MCF 10A (cell line): ENCODE results near the gene ZAR1L. TPM values are rescaled to one million over a fixed set of nuclear protein-coding genes. Genes with fewer than 3 reads are reported as not detected.

ENCODE experiments used
- BruUV-seq: library from RNA; stranded (reverse); fragments of 400-500 nt; replicated peaks from 2 replicates; lab custom pipeline; 2021; lab: Mats Ljungman, UMichigan
- CTCF ChIA-PET: fragments of 300-600 bp; sonication (Branson Sonifier 250); formaldehyde crosslinking; extraction: SDS; loops from one replicate; lab custom pipeline; 2021; ENCODE audit warnings: antibody characterized with exemption, inconsistent platforms; lab: Yijun Ruan, JAX
- POLR2A ChIA-PET: fragments of 300-600, 350-650 bp; sonication (Branson Sonifier 250); formaldehyde crosslinking; extraction: SDS; loops from one replicate; lab custom pipeline; 2020; ENCODE audit warnings: antibody characterized with exemption, inconsistent platforms; lab: Yijun Ruan, JAX
- DNase-seq: peaks from one replicate; pipeline ENCODE4 v3.0.0-alpha.2; 2018; ENCODE audit not compliant: unreplicated experiment
- H3K27ac Mint-ChIP-seq: one replicate; pipeline ENCODE4 v1.8.0; 2022; ENCODE audit warnings: mild to moderate bottlenecking, low read depth, mixed read lengths; ENCODE audit not compliant: unreplicated experiment
- H3K27me3 Mint-ChIP-seq: one replicate; pipeline ENCODE4 v1.8.0; 2022; ENCODE audit warnings: mixed read lengths; ENCODE audit not compliant: insufficient read depth, unreplicated experiment
- H3K36me3 Mint-ChIP-seq: one replicate; pipeline ENCODE4 v1.8.0; 2022; ENCODE audit warnings: mild to moderate bottlenecking, moderate library complexity, mixed read lengths; ENCODE audit not compliant: insufficient read depth, unreplicated experiment
- H3K4me1 Mint-ChIP-seq: one replicate; pipeline ENCODE4 v1.8.0; 2022; ENCODE audit warnings: mixed read lengths; ENCODE audit not compliant: insufficient read depth, unreplicated experiment
- H3K4me3 Mint-ChIP-seq: one replicate; pipeline ENCODE4 v1.8.0; 2022; ENCODE audit warnings: mild to moderate bottlenecking, moderate library complexity, mixed read lengths; ENCODE audit not compliant: unreplicated experiment
- H3K9me3 Mint-ChIP-seq: one replicate; pipeline ENCODE4 v1.8.0; 2022; ENCODE audit warnings: mixed read lengths; ENCODE audit not compliant: unreplicated experiment
- intact Hi-C: fragments of 100-400 bp; cut with micrococcal nuclease; formaldehyde crosslinking; loops from 2 replicates; pipeline ENCODE4 v1.14.1; 2022
- total RNA-seq: library from RNA; stranded (reverse); gene quantifications from 2 replicates; pipeline ENCODE4 v1.2.3, GENCODE V29; 2022
- TF ChIP-seq, protein P1 (sequence below): fragments of 200-600 bp; IDR thresholded peaks from one replicate; pipeline ENCODE4 v1.8.0; 2022; ENCODE audit warnings: antibody characterized with exemption, mild to moderate bottlenecking; ENCODE audit not compliant: unreplicated experiment

ZAR1L gene
- total RNA-seq, 1 experiment from 2014 or later: not detected

GRCh38 chr13:32323912-32324311, 8.7 kb upstream of the ZAR1L start:
- Mint-ChIP-seq H3K4me3 (no peak overlapping the region), H3K27ac (peak overlapping the region; percentile 97), H3K9me3 (no peaks in the 10 kb centered on the region), H3K4me1 (peaks cover 7% of the 10 kb centered on the region), H3K36me3 (no peaks in the 10 kb centered on the region), H3K27me3 (no peaks in the 10 kb centered on the region)
- ChIA-PET POLR2A (interaction anchor here (1.2 to 1.6 kb wide), 2 partner anchors 10 to 378 kb away, joined by 3 to 4 read pairs; no protein-coding TSS in a partner anchor), CTCF (no interaction called here)
- DNase-seq: no peak
- BruUV-seq: no TSS peak
- TF ChIP-seq, protein P1, sequence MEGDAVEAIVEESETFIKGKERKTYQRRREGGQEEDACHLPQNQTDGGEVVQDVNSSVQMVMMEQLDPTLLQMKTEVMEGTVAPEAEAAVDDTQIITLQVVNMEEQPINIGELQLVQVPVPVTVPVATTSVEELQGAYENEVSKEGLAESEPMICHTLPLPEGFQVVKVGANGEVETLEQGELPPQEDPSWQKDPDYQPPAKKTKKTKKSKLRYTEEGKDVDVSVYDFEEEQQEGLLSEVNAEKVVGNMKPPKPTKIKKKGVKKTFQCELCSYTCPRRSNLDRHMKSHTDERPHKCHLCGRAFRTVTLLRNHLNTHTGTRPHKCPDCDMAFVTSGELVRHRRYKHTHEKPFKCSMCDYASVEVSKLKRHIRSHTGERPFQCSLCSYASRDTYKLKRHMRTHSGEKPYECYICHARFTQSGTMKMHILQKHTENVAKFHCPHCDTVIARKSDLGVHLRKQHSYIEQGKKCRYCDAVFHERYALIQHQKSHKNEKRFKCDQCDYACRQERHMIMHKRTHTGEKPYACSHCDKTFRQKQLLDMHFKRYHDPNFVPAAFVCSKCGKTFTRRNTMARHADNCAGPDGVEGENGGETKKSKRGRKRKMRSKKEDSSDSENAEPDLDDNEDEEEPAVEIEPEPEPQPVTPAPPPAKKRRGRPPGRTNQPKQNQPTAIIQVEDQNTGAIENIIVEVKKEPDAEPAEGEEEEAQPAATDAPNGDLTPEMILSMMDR: no peak
- intact Hi-C loops: no loop called here

DNA sequence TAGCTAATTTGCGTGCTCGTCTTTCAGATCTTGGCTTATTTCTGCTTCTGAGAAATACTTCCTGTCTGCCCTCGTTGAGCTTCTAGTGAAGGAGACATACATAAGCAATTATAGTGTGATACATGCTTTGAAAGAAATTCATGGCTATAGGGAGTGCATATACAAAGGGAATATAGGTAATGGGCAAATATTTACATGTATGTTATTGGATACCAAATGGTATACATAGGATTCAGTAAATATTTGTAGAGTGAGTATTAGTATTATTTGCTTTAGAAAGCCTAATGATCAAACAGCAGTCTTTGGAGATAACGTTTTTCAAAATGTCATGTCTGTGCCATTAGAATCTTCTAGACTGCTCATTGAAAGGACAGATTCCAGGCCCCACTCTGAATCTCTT, 5.4 kb upstream of the ZAR1L start:
- no TSS peak for BruUV-seq
- H3K4me3 Mint-ChIP-seq: no peak overlapping the region
- POLR2A ChIA-PET: no interaction called here
- peaks cover 7% of the 10 kb centered on the region for H3K4me1 Mint-ChIP-seq
- no peak overlapping the region for H3K27ac Mint-ChIP-seq
- H3K27me3 Mint-ChIP-seq: no peaks in the 10 kb centered on the region
- H3K9me3 Mint-ChIP-seq: no peaks in the 10 kb centered on the region
- CTCF ChIA-PET: interaction anchor here (0.7 to 1.4 kb wide), 2 partner anchors 11 to 65 kb away, joined by 3 to 4 read pairs; no protein-coding TSS in a partner anchor
- TF ChIP-seq, protein P1: no peak
- no peaks in the 10 kb centered on the region for H3K36me3 Mint-ChIP-seq
- DNase-seq: no peak
- intact Hi-C loops: no loop called here

DNA sequence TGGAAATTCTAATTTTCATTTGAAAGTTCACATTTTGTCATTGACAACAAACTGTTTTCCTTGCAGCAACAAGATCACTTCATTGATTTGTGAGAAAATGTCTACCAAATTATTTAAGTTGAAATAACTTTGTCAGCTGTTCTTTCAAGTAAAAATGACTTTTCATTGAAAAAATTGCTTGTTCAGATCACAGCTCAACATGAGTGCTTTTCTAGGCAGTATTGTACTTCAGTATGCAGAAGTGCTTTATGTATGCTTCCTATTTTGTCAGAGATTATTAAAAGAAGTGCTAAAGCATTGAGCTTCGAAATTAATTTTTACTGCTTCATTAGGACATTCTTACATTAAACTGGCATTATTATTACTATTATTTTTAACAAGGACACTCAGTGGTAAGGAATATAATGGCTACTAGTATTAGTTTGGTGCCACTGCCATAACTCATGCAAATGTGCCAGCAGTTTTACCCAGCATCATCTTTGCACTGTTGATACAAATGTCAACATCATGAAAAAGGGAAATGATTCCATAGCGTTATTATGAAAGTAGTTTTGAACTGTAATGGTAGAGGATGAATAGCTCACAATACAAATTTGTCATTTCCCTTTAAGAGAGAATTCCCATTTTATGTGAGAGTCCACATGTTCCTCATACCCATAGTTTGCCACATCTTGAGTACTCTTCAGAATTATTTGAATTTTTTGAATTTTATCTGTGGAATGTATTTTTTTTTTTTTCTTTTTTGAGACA, 2.7 kb upstream of the ZAR1L start:
- Mint-ChIP-seq H3K27me3 (no peaks in the 10 kb centered on the region), H3K27ac (no peak overlapping the region), H3K4me1 (no peaks in the 10 kb centered on the region), H3K9me3 (no peaks in the 10 kb centered on the region), H3K36me3 (no peaks in the 10 kb centered on the region), H3K4me3 (no peak overlapping the region)
- POLR2A ChIA-PET: interaction anchor here (0.6 to 4.8 kb wide), 4 partner anchors 10 to 833 kb away, joined by 3 to 19 read pairs (median 4); no protein-coding TSS in a partner anchor
- CTCF ChIA-PET: interaction anchor here (0.6 to 1.8 kb wide), 7 partner anchors 9 to 408 kb away, joined by 3 to 9 read pairs (median 3); no protein-coding TSS in a partner anchor
- TF ChIP-seq, protein P1: no peak
- no TSS peak for BruUV-seq
- intact Hi-C loops: no loop called here
- DNase-seq: no peak

DNA sequence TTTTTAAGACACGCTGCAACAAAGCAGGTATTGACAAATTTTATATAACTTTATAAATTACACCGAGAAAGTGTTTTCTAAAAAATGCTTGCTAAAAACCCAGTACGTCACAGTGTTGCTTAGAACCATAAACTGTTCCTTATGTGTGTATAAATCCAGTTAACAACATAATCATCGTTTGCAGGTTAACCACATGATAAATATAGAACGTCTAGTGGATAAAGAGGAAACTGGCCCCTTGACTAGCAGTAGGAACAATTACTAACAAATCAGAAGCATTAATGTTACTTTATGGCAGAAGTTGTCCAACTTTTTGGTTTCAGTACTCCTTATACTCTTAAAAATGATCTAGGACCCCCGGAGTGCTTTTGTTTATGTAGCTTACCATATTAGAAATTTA, 1.3 kb upstream of the ZAR1L start:
- intact Hi-C loops: no loop called here
- Mint-ChIP-seq H3K9me3 (no peaks in the 10 kb centered on the region), H3K4me3 (peak overlapping the region; percentile 90), H3K27me3 (no peaks in the 10 kb centered on the region), H3K36me3 (no peaks in the 10 kb centered on the region), H3K4me1 (no peaks in the 10 kb centered on the region), H3K27ac (peak overlapping the region; percentile 98)
- ChIA-PET CTCF (interaction anchor here (1.1 to 2.1 kb wide), 3 partner anchors 69 to 407 kb away, joined by 3 to 5 read pairs (median 3); no protein-coding TSS in a partner anchor), POLR2A (interaction anchor here (0.8 to 4.8 kb wide), 6 partner anchors 12 to 222 kb away, joined by 3 to 19 read pairs (median 4); no protein-coding TSS in a partner anchor)
- DNase-seq: no peak
- BruUV-seq: no TSS peak
- TF ChIP-seq, protein P1: no peak
